GM18499 (cell line): ENCODE measurements around the gene MYL11.

Experiments used
- ATAC-seq: cut with Tn5 transposase; IDR thresholded peaks from one replicate; pipeline ENCODE4 v1.9.1; 2021; ENCODE audit warnings: moderate number of reproducible peaks; ENCODE audit not compliant: insufficient read depth, unreplicated experiment

MYL11 gene

GRCh38 chr16:30369938-30370455, 4.6 kb upstream of the MYL11 start:
- ATAC-seq, result no peak

GRCh38 chr16:30370456-30371247, 4.0 kb upstream of the MYL11 start, which contains the start of gene TBC1D10B:
Gene TBC1D10B (minus strand): TSS chr16:30370494. CDS start chr16:30370183, 311 bp downstream.
- ATAC-seq, result peak; percentile 75

- ATAC-seq, result no peak
Observed at GRCh38 chr16:30371248-30371816, 3.3 kb upstream of the MYL11 start.

- ATAC-seq, result no peak
Observed at GRCh38 chr16:30372038-30372712, 2.4 kb upstream of the MYL11 start.

GRCh38 chr16:30372725-30373124, 1.9 kb upstream of the MYL11 start:
- ATAC-seq, result no peak

GRCh38 chr16:30375864-30376263, 1.3 kb downstream of the MYL11 start:
- ATAC-seq, result no peak

GRCh38 chr16:30376461-30376902, 1.9 kb downstream of the MYL11 start:
- ATAC-seq, result no peak

GRCh38 chr16:30377050-30377811, 2.6 kb downstream of the MYL11 start:
- no peak for ATAC-seq

GRCh38 chr16:30377812-30378235, 3.2 kb downstream of the MYL11 start:
- peak; percentile 16 for ATAC-seq

- ATAC-seq, result peak; percentile 61
Observed at GRCh38 chr16:30378236-30379157, 3.9 kb downstream of the MYL11 start.

- ATAC-seq, result no peak
Observed at GRCh38 chr16:30379158-30379783, 4.7 kb downstream of the MYL11 start.

- no peak for ATAC-seq
Observed at GRCh38 chr16:30380072-30380802, 5.6 kb downstream of the MYL11 start.

- no peak for ATAC-seq
Observed at GRCh38 chr16:30380803-30381208, 6.2 kb downstream of the MYL11 start.

GRCh38 chr16:30381291-30382041, 6.9 kb downstream of the MYL11 start:
- ATAC-seq, result no peak

GRCh38 chr16:30382111-30382881, 7.7 kb downstream of the MYL11 start, which contains the start of gene SEPTIN1:
Gene SEPTIN1 (minus strand): TSS chr16:30382561. CDS start chr16:30382542, 19 bp downstream.
- ATAC-seq, result no peak

- no peak for ATAC-seq
Observed at GRCh38 chr16:30383521-30383920, 8.9 kb downstream of the MYL11 start.
